Gastrocnemius medialis (tissue), 4 donors: Measurements from ENCODE around the gene RIMOC1.

Experiments
- POLR2A ChIP-seq, 2 donors: fragments of 450-650 bp; IDR thresholded peaks; one replicate each; pipeline ENCODE4 v1.6.1; 2017; ENCODE audit warnings: antibody characterized with exemption in 2 of 2, mild to moderate bottlenecking in 2 of 2, moderate library complexity in 2 of 2
- TF ChIP-seq, protein P1 (sequence below), 5 experiments: fragments of 450-650 bp in 3 of 5; fragments of 200-600 bp in 2 of 5; sonication (generic) in 2 of 5; IDR thresholded peaks in 4 of 5; conservative IDR thresholded peaks in 1 of 5; 1 replicate in 4 of 5; 2 replicates in 1 of 5; pipeline ENCODE4 v1.5.1; 2016 to 2019; ENCODE audit warnings: antibody characterized with exemption in 5 of 5, mild to moderate bottlenecking in 3 of 5, moderate library complexity in 3 of 5

- TF ChIP-seq, protein P1, sequence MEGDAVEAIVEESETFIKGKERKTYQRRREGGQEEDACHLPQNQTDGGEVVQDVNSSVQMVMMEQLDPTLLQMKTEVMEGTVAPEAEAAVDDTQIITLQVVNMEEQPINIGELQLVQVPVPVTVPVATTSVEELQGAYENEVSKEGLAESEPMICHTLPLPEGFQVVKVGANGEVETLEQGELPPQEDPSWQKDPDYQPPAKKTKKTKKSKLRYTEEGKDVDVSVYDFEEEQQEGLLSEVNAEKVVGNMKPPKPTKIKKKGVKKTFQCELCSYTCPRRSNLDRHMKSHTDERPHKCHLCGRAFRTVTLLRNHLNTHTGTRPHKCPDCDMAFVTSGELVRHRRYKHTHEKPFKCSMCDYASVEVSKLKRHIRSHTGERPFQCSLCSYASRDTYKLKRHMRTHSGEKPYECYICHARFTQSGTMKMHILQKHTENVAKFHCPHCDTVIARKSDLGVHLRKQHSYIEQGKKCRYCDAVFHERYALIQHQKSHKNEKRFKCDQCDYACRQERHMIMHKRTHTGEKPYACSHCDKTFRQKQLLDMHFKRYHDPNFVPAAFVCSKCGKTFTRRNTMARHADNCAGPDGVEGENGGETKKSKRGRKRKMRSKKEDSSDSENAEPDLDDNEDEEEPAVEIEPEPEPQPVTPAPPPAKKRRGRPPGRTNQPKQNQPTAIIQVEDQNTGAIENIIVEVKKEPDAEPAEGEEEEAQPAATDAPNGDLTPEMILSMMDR (IDR thresholded peaks at IDR 0.05 in 4 of 5, conservative IDR thresholded peaks at IDR 0.05 in 1 of 5): no peak
- TF ChIP-seq POLR2A (IDR thresholded peaks at IDR 0.05): no peak
Measured at GRCh38 chr5:41940641-41941040, 36.5 kb downstream of the RIMOC1 start.
